CMK (cell line): ENCODE measurements around the gene ARHGEF26.

Experiments used
- DNase-seq: peaks from one replicate; pipeline ENCODE4 v3.0.0-alpha.2; 2010; ENCODE audit warnings: low read depth

Gene ARHGEF26

DNA sequence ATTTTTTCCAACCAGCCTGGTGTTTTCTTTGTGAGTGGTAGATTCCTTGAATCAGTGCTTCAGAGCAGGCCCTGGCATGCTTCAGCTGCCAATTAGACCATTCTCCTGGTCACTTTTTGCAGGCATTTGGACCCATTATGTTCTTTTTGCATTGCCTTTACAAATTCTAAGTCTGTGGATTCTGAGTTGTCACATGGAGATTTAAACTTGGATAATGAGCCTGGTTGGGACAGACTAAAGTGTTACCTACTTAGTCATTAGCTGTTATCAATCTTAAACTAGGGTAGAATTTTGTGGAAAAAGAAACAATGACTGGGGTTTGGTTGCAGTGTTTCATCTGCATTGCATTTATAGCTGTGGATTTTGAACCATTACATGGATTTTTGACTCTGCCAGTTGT, 40.6 kb downstream of the ARHGEF26 start:
- DNase-seq = no peak

DNA sequence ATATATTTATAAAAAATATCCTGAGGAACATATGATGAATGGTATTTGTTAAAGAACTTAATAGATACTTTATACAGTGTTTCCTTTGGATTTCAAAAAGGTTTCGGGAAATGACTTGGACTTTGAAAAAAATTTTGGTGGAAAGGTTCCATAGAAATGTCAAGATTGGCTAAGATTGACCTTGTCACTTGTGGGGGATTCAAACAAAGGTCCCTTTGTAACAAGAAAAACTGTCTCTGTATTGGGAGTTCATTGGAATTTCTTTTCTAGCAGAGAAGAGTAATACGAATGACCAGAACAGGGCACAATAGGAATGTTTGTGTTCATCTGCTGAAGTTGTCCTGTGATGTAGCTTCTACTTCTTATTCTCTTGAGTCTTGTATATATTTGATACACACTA, 43.2 kb downstream of the ARHGEF26 start:
- DNase-seq = no peak

DNA sequence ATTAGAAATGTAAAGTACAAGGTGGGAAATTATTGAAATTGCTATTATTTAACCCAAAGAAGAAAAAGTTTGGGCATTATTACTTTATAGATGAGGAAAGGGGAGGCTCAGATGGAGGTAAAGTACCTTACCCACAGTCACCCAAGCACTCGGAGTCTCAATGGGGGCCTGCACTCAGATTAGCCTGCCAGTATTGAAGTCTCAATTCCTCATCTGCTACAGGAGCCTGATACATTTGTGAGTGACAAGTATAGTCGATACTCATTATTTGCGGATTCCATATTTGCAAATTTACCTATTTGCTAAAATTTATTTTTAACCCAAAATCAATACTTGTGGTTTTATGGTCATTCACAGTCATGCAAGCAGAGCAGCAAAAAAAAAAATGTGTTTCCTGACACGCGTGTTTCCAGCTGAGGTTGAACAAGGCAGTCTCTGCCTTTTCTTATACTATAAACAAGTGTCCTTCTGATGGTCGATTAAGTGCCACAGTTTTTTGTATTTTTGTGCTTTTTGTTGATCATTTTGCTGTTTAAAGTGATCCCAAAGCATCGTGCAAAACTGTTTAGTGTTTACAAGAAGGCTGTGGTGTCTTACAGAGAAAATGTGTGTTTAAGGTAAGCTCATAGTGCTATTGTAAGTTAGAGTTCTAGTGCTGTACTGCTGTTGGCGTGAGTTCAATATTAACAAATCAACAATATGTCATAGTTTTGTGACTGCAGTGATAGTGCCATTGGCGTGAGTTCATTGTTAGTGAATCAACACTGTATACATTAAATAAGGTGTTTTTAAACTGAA, 48.0 kb downstream of the ARHGEF26 start:
- no peak for DNase-seq

- DNase-seq = no peak
Measured at GRCh38 chr3:154169796-154170110, 48.6 kb downstream of the ARHGEF26 start.

DNA sequence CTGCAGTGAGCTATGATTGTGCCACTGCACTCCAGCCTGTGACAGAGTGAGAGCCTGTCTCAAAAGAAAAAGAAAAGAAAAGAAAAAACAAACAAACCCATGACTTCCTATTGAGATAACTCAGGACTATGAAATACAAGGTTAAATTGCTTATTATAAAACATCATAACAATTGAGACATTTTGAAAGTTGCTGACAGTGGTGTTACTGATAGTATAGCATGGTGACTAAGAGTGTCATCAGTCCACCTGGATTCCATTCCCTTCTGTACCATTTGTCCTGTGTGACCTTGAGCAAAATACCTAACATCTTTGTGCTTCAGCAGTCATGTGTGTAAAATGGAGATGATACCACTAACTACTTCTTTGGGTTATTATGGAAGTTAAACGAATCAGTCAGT, 49.1 kb downstream of the ARHGEF26 start:
- DNase-seq = no peak

DNA sequence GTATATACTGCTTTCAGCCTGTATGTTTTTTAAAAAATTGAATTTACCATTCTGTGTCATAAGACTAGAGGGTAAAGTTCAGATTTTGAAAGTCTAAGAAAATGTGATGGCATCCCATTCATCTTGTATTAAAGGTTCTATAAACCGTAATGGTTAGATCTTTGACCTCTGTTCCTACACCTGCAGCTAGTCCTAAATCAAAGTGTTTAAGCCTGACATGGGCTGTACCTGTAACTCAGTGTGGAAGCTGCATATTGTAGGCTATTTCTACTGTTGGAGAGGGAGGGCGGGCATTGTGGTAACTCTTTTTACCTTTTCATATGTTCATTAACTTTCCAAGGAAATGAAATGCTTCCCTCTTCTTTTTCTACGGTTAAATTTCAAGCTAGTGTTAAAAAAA, 53.9 kb downstream of the ARHGEF26 start:
- no peak for DNase-seq

GRCh38 chr3:154176036-154176435, 54.8 kb downstream of the ARHGEF26 start:
- DNase-seq = no peak

GRCh38 chr3:154177406-154177805, 56.2 kb downstream of the ARHGEF26 start:
- DNase-seq = no peak

- no peak for DNase-seq
Measured at GRCh38 chr3:154178172-154178571, 57.0 kb downstream of the ARHGEF26 start.

DNA sequence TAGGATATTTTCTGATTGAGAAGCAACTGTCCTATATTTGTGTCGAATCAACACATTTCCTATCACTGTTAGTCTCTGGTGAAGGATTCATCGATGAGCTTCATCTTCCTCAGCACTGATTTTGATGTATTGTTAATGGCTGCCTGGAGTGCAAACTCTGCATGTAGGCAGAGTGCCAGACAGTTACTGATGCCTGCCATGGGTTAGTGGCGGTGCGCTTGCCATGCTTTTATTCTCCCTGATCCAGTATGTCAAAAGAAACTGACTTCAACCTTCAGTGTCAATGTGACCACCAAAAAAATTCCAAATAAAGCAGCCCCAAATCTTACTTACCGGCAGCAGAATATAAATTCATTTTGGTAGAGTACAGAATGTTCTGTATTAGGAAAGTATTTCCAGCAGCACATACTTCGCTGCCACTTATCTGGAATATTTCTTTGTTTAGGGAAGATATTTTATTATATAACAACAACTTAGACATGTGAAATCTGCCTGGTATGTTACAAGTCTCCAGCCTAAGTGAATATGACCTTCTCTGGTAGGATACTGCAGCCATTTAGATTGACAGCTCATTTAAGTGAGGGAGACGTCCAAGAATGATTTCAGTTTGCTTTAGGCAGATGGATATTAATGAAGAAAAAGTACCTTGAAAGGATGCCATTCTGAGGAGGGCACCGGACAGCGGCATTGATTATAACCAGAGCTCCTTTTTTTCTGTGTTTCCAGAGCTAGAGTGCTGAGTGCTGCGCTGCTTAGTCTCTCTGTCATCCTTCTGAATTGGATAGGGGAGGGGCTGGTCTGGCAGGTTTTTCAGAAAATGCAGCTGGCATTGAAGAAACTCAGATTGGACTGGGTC, 59.9 kb downstream of the ARHGEF26 start:
- DNase-seq = no peak

GRCh38 chr3:154182322-154182922, 61.2 kb downstream of the ARHGEF26 start:
- no peak for DNase-seq

GRCh38 chr3:154182975-154183374, 61.8 kb downstream of the ARHGEF26 start:
- DNase-seq = no peak

- no peak for DNase-seq
Measured at GRCh38 chr3:154184582-154184981, 63.4 kb downstream of the ARHGEF26 start.

- no peak for DNase-seq
Measured at GRCh38 chr3:154188437-154188836, 67.2 kb downstream of the ARHGEF26 start.

- no peak for DNase-seq
Measured at GRCh38 chr3:154188846-154189245, 67.7 kb downstream of the ARHGEF26 start.

- DNase-seq = no peak
Measured at GRCh38 chr3:154191520-154191919, 70.3 kb downstream of the ARHGEF26 start.

- no peak for DNase-seq
Measured at GRCh38 chr3:154192225-154192624, 71.0 kb downstream of the ARHGEF26 start.

DNA sequence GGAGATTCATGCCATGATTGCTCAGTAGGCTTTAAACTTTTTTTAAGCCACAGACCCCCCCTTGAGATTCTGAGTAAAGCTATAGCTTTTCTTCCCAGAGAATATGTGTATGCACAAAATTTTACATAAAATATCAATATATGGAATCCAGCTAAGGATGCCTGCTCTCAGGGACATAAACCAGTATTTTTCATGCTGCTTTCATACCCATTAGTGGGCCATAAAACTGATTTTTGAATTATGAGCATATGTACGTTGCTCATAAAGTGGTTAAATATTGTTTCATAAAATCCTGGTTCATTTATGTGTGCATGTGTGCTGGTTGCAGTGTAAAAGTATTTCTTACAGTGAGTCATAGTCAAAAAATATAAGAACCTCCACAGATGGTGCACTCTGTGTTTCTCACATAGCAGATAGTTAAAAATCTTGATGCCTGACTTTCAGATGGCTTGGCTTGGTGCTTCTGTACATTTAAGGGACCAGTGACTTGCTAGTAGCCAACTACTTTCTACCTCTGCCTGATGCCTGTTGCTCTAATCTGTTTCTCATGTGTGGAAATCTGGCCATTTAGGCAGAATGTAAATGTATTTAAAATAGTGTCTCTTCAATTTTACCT, 71.9 kb downstream of the ARHGEF26 start:
- no peak for DNase-seq

DNA sequence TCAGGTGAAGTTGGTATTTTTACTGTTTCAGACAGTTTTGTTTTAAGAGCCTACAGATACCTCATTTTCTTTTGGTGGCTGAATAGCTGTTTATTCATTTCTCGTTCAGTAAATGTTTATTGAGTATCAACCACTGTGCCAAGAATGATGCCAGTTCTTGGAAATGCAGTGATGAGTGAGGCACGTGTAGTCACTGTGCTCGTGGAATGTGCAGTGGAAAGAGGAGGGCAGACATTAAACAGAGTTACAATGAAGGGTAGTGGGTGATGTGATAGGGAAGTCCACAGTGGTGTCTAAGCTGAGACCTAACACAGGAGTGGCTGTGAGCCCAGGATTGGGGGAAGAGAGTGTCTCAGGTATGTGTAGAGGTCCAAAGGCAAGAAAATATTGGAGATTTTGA, 73.7 kb downstream of the ARHGEF26 start:
- no peak for DNase-seq

DNA sequence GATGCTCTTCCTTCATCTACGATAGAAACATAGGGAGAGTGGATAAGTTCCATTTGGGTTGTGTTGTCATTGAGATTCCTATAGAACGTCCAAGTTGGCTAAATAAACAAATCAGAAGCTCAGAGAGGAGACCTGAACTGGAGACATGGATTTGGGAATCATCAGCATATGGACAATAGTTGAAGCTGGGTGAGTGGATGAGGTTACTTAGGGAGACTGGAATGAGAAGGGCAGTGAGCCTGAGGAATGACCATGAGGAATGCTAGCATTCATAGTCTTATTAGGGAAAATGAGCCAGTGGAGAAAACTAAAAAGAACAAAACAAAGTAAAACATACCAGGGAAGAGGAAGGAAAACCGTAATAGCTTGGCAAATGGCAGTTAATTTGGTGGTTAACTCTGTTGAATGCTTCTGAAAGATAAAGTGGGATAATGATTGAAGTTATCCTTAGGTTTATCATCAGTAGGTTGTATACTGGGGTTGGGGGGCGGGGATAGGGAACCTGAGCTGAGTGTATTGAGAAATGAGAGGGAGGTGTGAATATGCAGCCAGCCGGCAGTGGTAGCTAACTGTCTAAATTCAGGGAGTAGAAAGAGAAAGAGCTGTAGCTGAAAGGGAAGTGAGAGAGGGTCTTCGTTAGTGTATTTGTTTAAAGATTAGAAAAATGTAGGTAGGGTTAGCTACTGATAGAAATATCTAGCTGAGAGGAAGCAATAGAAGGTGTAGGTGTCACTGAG, 74.6 kb downstream of the ARHGEF26 start:
- no peak for DNase-seq

DNA sequence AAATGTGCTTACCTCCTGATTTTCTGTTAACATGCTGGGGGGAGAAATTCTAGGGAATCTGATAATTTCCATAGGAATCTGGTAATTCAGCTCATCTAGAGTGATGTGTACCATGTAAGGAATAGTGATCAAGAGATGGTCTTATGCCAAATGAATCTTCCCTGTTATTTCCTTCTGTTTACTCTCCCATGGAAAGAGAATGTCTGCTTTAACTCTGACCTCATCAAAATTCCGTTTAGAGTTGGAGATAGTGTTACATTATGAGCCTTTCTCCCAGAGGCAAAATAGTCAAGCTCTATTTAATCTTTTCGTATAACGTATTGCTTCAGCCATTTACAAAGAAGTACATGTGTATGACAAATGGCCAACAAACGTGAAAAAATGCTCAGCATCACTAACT, 76.6 kb downstream of the ARHGEF26 start:
- no peak for DNase-seq

DNA sequence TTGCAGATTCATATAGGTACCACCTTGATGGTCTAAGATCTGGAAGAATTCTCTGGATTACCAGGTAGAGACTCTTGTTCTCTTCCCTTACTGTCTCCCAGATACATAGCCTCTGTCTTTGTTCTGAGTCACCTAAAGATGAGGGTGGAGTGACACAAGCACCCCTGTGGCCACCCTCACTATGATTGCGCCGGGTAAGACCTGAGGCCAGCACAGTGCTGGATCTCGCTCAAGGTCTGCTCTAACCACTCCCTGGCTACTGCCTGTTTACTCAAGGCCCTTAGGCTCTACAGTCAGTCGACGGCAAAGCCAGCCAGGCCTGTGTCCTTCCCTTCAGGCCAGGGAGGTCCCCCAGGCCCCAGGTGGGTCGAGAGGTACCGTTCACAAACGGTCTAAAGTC, 88.3 kb downstream of the ARHGEF26 start:
- no peak for DNase-seq
